Measurements from ENCODE around the gene MAGI1.

- TF ChIP-seq SP1 (IDR thresholded peaks at IDR 0.05) (no peak), NFRKB (IDR thresholded peaks at IDR 0.05) (no peak), FOXM1 (IDR thresholded peaks at IDR 0.05; ENCODE audit: borderline replicate concordance) (no peak), L3MBTL2 (conservative IDR thresholded peaks at IDR 0.05) (no peak)
These were observed 507.2 kb downstream of the MAGI1 start for GRCh38 chr3:65531499-65531898.

Measured in HEK293T (cell line).